ENCODE measurements around the gene THOC6. TPM values are rescaled to one million over a fixed set of nuclear protein-coding genes. Genes with fewer than 3 reads are reported as not detected.
"Not testable (repeated sequence)": the region's sequence is repeated elsewhere in the genome, so short reads cannot be mapped to it uniquely, and the experiment has no call there.

The THOC6 gene
- total and polyA plus RNA-seq, 2 experiments from 2014 or later, result 71.4 to 90.6 TPM

- ATAC-seq, result peak; percentile 23
- peaks cover 33% of the 10 kb centered on the region for H3K4me1 Mint-ChIP-seq
- not testable (repeated sequence) for H3F3A ChIP-seq (replicated peaks; ENCODE audit: low read depth); H3K4me3 ChIP-seq; H3K27ac ChIP-seq (ENCODE audit: low read depth); H3K4me3 Mint-ChIP-seq; H3K9me2 ChIP-seq (ENCODE audit: insufficient read depth); H3K4me2 ChIP-seq; DNase-seq (ENCODE audit: low spot score); H2AFZ ChIP-seq; H3K27ac Mint-ChIP-seq; H3K27me3 ChIP-seq (ENCODE audit: insufficient read depth); H3K79me2 ChIP-seq (replicated peaks; ENCODE audit: insufficient read depth); H4K20me1 ChIP-seq (replicated peaks; ENCODE audit: insufficient read depth); H3K4me1 ChIP-seq (ENCODE audit: insufficient read depth); H3K36me3 ChIP-seq (ENCODE audit: insufficient read depth); H3K9me3 Mint-ChIP-seq; H3K36me3 Mint-ChIP-seq (ENCODE audit: low read depth)
- peaks cover 18% of the 10 kb centered on the region for H3K27me3 Mint-ChIP-seq (ENCODE audit: insufficient read depth, low read depth, poor library complexity)
Observed at GRCh38 chr16:3072148-3072547, 48.3 kb downstream of the THOC6 start.

GRCh38 chr16:3072576-3073263, 48.9 kb downstream of the THOC6 start:
- not testable (repeated sequence) for H3K4me1 ChIP-seq (ENCODE audit: insufficient read depth); H3K27ac Mint-ChIP-seq; H4K20me1 ChIP-seq (replicated peaks; ENCODE audit: insufficient read depth); H3K79me2 ChIP-seq (replicated peaks; ENCODE audit: insufficient read depth); H2AFZ ChIP-seq; H3K27ac ChIP-seq (ENCODE audit: low read depth); H3K36me3 ChIP-seq (ENCODE audit: insufficient read depth); H3K27me3 ChIP-seq (ENCODE audit: insufficient read depth); H3K4me3 Mint-ChIP-seq; H3K9me3 Mint-ChIP-seq; H3K4me3 ChIP-seq; H3K4me2 ChIP-seq; H3F3A ChIP-seq (replicated peaks; ENCODE audit: low read depth); H3K9me2 ChIP-seq (ENCODE audit: insufficient read depth)
- peaks cover 18% of the 10 kb centered on the region for H3K27me3 Mint-ChIP-seq (ENCODE audit: insufficient read depth, low read depth, poor library complexity)
- TF ChIP-seq CTCF (conservative IDR thresholded peaks at IDR 0.05; ENCODE audit: low read depth in 2 of 2), result peak in 1 of 2 experiments; percentile 60; a peak in 2 of 4 replicates
- peaks cover 33% of the 10 kb centered on the region for H3K4me1 Mint-ChIP-seq
- ATAC-seq, result peak; percentile 71
- DNase-seq (ENCODE audit: low spot score), result peak; percentile 53
- H3K36me3 Mint-ChIP-seq (ENCODE audit: low read depth), result peaks cover 10% of the 10 kb centered on the region

DNA sequence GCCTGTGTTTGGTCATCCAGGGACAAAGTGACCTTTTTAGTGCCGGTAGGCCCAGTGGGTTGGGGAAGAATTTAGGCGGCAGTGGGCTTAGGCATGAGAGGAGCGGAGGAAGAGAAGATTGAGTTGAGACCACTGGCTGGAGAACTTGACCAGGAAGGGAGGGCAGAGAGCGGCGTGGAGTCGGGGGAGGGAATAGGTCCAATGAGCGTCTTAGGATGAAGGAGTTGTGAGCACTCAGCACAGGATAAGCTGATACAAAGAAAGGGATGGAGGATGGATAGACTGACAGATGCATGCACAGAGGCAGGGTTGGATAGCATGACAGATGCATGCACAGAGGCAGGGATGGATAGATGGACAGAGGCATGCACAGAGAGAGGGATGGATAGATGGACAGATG, 49.6 kb downstream of the THOC6 start:
- Mint-ChIP-seq H3K36me3 (ENCODE audit: low read depth) (peaks cover 17% of the 10 kb centered on the region), H3K4me1 (peaks cover 36% of the 10 kb centered on the region), H3K4me3 (no peak overlapping the region), H3K27ac (no peak overlapping the region), H3K27me3 (ENCODE audit: insufficient read depth, low read depth, poor library complexity) (peaks cover 15% of the 10 kb centered on the region), H3K9me3 (no peaks in the 10 kb centered on the region; the same call in 1 of the 3 replicates)
- Histone ChIP-seq H3K79me2 (replicated peaks; ENCODE audit: insufficient read depth) (no peaks in the 10 kb centered on the region), H4K20me1 (replicated peaks; ENCODE audit: insufficient read depth) (no peaks in the 10 kb centered on the region), H3K36me3 (ENCODE audit: insufficient read depth) (no peaks in the 10 kb centered on the region), H3K4me3 (no peak overlapping the region), H3K4me2 (no peak overlapping the region), H3K27me3 (ENCODE audit: insufficient read depth) (no peaks in the 10 kb centered on the region), H2AFZ (no peak overlapping the region), H3K4me1 (ENCODE audit: insufficient read depth) (0 out of 2 replicates have a peak, but pooled peaks cover under 1% of the 10 kb centered on the region), H3K27ac (ENCODE audit: low read depth) (no peak overlapping the region), H3F3A (replicated peaks; ENCODE audit: low read depth) (no peaks in the 10 kb centered on the region), H3K9me2 (ENCODE audit: insufficient read depth) (no peaks in the 10 kb centered on the region)
- no peak for ATAC-seq
- TF ChIP-seq STAT1 (IDR thresholded peaks at IDR 0.05; ENCODE audit: unreplicated experiment), result no peak
- no peak for TF ChIP-seq ZNF331 (CRISPR knock-in tag; IDR thresholded peaks at IDR 0.05; ENCODE audit: low read depth)
- TF ChIP-seq, protein P1, sequence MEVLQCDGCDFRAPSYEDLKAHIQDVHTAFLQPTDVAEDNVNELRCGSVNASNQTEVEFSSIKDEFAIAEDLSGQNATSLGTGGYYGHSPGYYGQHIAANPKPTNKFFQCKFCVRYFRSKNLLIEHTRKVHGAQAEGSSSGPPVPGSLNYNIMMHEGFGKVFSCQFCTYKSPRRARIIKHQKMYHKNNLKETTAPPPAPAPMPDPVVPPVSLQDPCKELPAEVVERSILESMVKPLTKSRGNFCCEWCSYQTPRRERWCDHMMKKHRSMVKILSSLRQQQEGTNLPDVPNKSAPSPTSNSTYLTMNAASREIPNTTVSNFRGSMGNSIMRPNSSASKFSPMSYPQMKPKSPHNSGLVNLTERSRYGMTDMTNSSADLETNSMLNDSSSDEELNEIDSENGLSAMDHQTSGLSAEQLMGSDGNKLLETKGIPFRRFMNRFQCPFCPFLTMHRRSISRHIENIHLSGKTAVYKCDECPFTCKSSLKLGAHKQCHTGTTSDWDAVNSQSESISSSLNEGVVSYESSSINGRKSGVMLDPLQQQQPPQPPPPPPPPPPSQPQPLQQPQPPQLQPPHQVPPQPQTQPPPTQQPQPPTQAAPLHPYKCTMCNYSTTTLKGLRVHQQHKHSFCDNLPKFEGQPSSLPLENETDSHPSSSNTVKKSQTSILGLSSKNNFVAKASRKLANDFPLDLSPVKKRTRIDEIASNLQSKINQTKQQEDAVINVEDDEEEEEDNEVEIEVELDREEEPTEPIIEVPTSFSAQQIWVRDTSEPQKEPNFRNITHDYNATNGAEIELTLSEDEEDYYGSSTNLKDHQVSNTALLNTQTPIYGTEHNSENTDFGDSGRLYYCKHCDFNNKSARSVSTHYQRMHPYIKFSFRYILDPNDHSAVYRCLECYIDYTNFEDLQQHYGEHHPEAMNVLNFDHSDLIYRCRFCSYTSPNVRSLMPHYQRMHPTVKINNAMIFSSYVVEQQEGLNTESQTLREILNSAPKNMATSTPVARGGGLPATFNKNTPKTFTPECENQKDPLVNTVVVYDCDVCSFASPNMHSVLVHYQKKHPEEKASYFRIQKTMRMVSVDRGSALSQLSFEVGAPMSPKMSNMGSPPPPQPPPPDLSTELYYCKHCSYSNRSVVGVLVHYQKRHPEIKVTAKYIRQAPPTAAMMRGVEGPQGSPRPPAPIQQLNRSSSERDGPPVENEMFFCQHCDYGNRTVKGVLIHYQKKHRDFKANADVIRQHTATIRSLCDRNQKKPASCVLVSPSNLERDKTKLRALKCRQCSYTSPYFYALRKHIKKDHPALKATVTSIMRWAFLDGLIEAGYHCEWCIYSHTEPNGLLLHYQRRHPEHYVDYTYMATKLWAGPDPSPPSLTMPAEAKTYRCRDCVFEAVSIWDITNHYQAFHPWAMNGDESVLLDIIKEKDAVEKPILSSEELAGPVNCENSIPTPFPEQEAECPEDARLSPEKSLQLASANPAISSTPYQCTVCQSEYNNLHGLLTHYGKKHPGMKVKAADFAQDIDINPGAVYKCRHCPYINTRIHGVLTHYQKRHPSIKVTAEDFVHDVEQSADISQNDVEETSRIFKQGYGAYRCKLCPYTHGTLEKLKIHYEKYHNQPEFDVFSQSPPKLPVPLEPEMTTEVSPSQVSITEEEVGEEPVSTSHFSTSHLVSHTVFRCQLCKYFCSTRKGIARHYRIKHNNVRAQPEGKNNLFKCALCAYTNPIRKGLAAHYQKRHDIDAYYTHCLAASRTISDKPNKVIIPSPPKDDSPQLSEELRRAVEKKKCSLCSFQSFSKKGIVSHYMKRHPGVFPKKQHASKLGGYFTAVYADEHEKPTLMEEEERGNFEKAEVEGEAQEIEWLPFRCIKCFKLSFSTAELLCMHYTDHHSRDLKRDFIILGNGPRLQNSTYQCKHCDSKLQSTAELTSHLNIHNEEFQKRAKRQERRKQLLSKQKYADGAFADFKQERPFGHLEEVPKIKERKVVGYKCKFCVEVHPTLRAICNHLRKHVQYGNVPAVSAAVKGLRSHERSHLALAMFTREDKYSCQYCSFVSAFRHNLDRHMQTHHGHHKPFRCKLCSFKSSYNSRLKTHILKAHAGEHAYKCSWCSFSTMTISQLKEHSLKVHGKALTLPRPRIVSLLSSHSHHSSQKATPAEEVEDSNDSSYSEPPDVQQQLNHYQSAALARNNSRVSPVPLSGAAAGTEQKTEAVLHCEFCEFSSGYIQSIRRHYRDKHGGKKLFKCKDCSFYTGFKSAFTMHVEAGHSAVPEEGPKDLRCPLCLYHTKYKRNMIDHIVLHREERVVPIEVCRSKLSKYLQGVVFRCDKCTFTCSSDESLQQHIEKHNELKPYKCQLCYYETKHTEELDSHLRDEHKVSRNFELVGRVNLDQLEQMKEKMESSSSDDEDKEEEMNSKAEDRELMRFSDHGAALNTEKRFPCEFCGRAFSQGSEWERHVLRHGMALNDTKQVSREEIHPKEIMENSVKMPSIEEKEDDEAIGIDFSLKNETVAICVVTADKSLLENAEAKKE (CRISPR knock-in tag; IDR thresholded peaks at IDR 0.05), result no peak
- DNase-seq (ENCODE audit: low spot score), result no peak

Data from GM23338 (cell line).